H9 (cell line): ENCODE measurements around the gene MAST4. TPM values are rescaled to one million over a fixed set of nuclear protein-coding genes. Genes with fewer than 3 reads are reported as not detected.

Experiments
- DNase-seq: peaks from one replicate; pipeline ENCODE4 v3.0.0-alpha.2; 2017
- H2AFZ ChIP-seq: one replicate; pipeline ENCODE4 v1.6.1; 2013; ENCODE audit warnings: mild to moderate bottlenecking, low read length, control low read depth, moderate library complexity
- H2AK5ac ChIP-seq: 2 replicates; pipeline ENCODE4 v1.6.1; 2013; ENCODE audit warnings: low read length, control low read depth, mixed read lengths; ENCODE audit not compliant: insufficient read length
- H2BK120ac ChIP-seq: one replicate; pipeline ENCODE4 v1.6.1; 2013; ENCODE audit warnings: low read depth, mild to moderate bottlenecking, low read length, control low read depth, inconsistent platforms; ENCODE audit not compliant: poor library complexity, severe bottlenecking
- H2BK12ac ChIP-seq: 2 replicates; pipeline ENCODE4 v1.6.1; 2013; ENCODE audit warnings: low read length, control low read depth, mixed read lengths, low read depth; ENCODE audit not compliant: insufficient read length
- H2BK15ac ChIP-seq: 2 replicates; pipeline ENCODE4 v1.6.1; 2013; ENCODE audit warnings: low read depth, low read length, control low read depth
- H2BK20ac ChIP-seq: one replicate; pipeline ENCODE4 v1.6.1; 2013; ENCODE audit warnings: low read depth, mild to moderate bottlenecking, low read length, control low read depth, inconsistent platforms; ENCODE audit not compliant: poor library complexity, severe bottlenecking
- H2BK5ac ChIP-seq: 2 replicates; pipeline ENCODE4 v1.6.1; 2013; ENCODE audit warnings: low read length, control low read depth, mixed read lengths; ENCODE audit not compliant: insufficient read length
- H3K14ac ChIP-seq: 2 replicates; pipeline ENCODE4 v1.6.1; 2013; ENCODE audit warnings: low read length, control low read depth; ENCODE audit not compliant: insufficient read depth
- H3K18ac ChIP-seq: 2 replicates; pipeline ENCODE4 v1.6.1; 2013; ENCODE audit warnings: low read depth, mild to moderate bottlenecking, mixed read lengths, low read length, control low read depth; ENCODE audit not compliant: insufficient read length
- H3K23ac ChIP-seq: 2 replicates; pipeline ENCODE4 v1.6.1; 2013; ENCODE audit warnings: low read length, control low read depth, mixed read lengths, low read depth; ENCODE audit not compliant: insufficient read length
- H3K23me2 ChIP-seq: 2 replicates; pipeline ENCODE4 v1.6.1; 2013; ENCODE audit warnings: low read depth, mild to moderate bottlenecking, mixed read lengths, low read length, control low read depth; ENCODE audit not compliant: insufficient read length, poor library complexity, severe bottlenecking
- H3K27ac ChIP-seq: 2 replicates; pipeline ENCODE4 v1.5.1; 2013; ENCODE audit warnings: low read length, control low read depth, mixed read lengths, low read depth; ENCODE audit not compliant: insufficient read length
- H3K27me3 ChIP-seq: 2 replicates; pipeline ENCODE4 v1.6.1; 2013; ENCODE audit warnings: low read length, control low read depth, inconsistent platforms; ENCODE audit not compliant: insufficient read depth
- H3K4ac ChIP-seq: 2 replicates; pipeline ENCODE4 v1.6.1; 2013; ENCODE audit warnings: low read depth, mild to moderate bottlenecking, control low read depth, inconsistent platforms, low read length, moderate library complexity
- H3K4me1 ChIP-seq: 2 replicates; pipeline ENCODE4 v1.6.1; 2013; ENCODE audit warnings: low read length, control low read depth, inconsistent platforms; ENCODE audit not compliant: insufficient read depth
- H3K4me2 ChIP-seq: 2 replicates; pipeline ENCODE4 v1.6.1; 2013; ENCODE audit warnings: low read length, control low read depth, mixed read lengths; ENCODE audit not compliant: insufficient read length, insufficient read depth
- H3K56ac ChIP-seq: 2 replicates; pipeline ENCODE4 v1.6.1; 2013; ENCODE audit warnings: low read depth, mild to moderate bottlenecking, mixed read lengths, low read length, control low read depth; ENCODE audit not compliant: insufficient read length
- H3K79me1 ChIP-seq: 2 replicates; pipeline ENCODE4 v1.6.1; 2013; ENCODE audit warnings: low read depth, mild to moderate bottlenecking, moderate library complexity, low read length, control low read depth, inconsistent platforms; ENCODE audit not compliant: insufficient read depth, poor library complexity, severe bottlenecking
- H3K79me2 ChIP-seq: 2 replicates; pipeline ENCODE4 v1.6.1; 2013; ENCODE audit warnings: low read length, control low read depth, inconsistent platforms; ENCODE audit not compliant: insufficient read depth
- H3K9ac ChIP-seq: 2 replicates; pipeline ENCODE4 v1.6.1; 2013; ENCODE audit warnings: low read length, control low read depth, mixed read lengths; ENCODE audit not compliant: insufficient read length; ENCODE audit errors: extremely low read depth
- H3K9me3 ChIP-seq: one replicate; pipeline ENCODE4 v1.6.1; 2013; ENCODE audit warnings: low read depth, low read length, inconsistent platforms; ENCODE audit not compliant: control insufficient read depth
- H3T11ph ChIP-seq: one replicate; pipeline ENCODE4 v1.6.1; 2013; ENCODE audit warnings: mild to moderate bottlenecking, low read length, control low read depth, inconsistent platforms
- H4K20me1 ChIP-seq: one replicate; pipeline ENCODE4 v1.6.1; 2013; ENCODE audit not compliant: control insufficient read depth, insufficient read length, insufficient read depth
- H4K5ac ChIP-seq: 2 replicates; pipeline ENCODE4 v1.6.1; 2013; ENCODE audit warnings: low read depth, mild to moderate bottlenecking, mixed read lengths, low read length, control low read depth; ENCODE audit not compliant: insufficient read length
- H4K8ac ChIP-seq: replicated peaks from 2 replicates; pipeline ENCODE4 v1.6.1; 2013; ENCODE audit warnings: low read length, control low read depth, mixed read lengths, low read depth; ENCODE audit not compliant: insufficient read length
- H4K91ac ChIP-seq: 2 replicates; pipeline ENCODE4 v1.6.1; 2013; ENCODE audit warnings: low read depth, mild to moderate bottlenecking, moderate library complexity, mixed read lengths, low read length, control low read depth; ENCODE audit not compliant: insufficient read length
- H3K27ac Mint-ChIP-seq, 3 experiments: 2 replicates in 2 of 3; 3 replicates in 1 of 3; pipeline ENCODE4 v1.8.0; 2020 to 2021; ENCODE audit warnings: mixed read lengths in 3 of 3, mild to moderate bottlenecking in 1 of 3, moderate library complexity in 1 of 3
- H3K27me3 Mint-ChIP-seq: 2 replicates; pipeline ENCODE4 v1.8.0; 2021; ENCODE audit warnings: low read depth, mild to moderate bottlenecking, moderate library complexity, mixed read lengths
- H3K36me3 Mint-ChIP-seq, 3 experiments: 2 replicates in 2 of 3; 3 replicates in 1 of 3; pipeline ENCODE4 v1.8.0; 2020 to 2021; ENCODE audit warnings: low read depth in 3 of 3, mixed read lengths in 3 of 3; ENCODE audit not compliant: insufficient read depth in 1 of 3
- H3K4me1 Mint-ChIP-seq, 2 experiments: 2 replicates each; pipeline ENCODE4 v1.8.0; 2020; ENCODE audit warnings: mixed read lengths in 2 of 2
- H3K4me3 Mint-ChIP-seq, 2 experiments: 2 replicates in 1 of 2; 3 replicates in 1 of 2; pipeline ENCODE4 v1.8.0; 2020 to 2021; ENCODE audit warnings: mild to moderate bottlenecking in 2 of 2, mixed read lengths in 2 of 2, moderate library complexity in 1 of 2
- H3K9me3 Mint-ChIP-seq, 2 experiments: 2 replicates in 1 of 2; 3 replicates in 1 of 2; pipeline ENCODE4 v1.8.0; 2020; ENCODE audit warnings: mild to moderate bottlenecking in 2 of 2, mixed read lengths in 2 of 2, moderate library complexity in 1 of 2
- CTCF ChIP-seq: fragments of 200-600 bp; sonication (generic); conservative IDR thresholded peaks from 3 replicates; pipeline ENCODE4 v1.8.0; 2021; ENCODE audit warnings: antibody characterized with exemption, mild to moderate bottlenecking
- WGBS: extraction: QIAGEN DNeasy Blood & Tissue Kit; methylation state at CpG from one replicate; pipeline ENCODE4 v1.1.7; 2013; ENCODE audit warnings: missing lambda C conversion rate, low lambda C conversion rate, mixed read lengths; ENCODE audit not compliant: insufficient read length; ENCODE audit errors: extremely low coverage; 5-methylcytosine and 5-hydroxymethylcytosine counted together
- total RNA-seq: library from RNA; stranded (reverse); gene quantifications from 2 replicates; pipeline ENCODE4 v1.2.1, GENCODE V29; 2021

MAST4 gene
- total RNA-seq, 1 experiment from 2014 or later: 3.7 TPM

- no peak overlapping the region for H2BK12ac ChIP-seq
- no peak overlapping the region for H2BK20ac ChIP-seq
- H3K4me1 ChIP-seq: no peaks in the 10 kb centered on the region
- H3K27me3 ChIP-seq: no peaks in the 10 kb centered on the region
- Mint-ChIP-seq H3K9me3 (peaks cover 0 to 5% of the 10 kb centered on the region in 2 experiments; a peak in 3 of 5 replicates), H3K4me1 (no peaks in the 10 kb centered on the region), H3K27me3 (peaks cover 2% of the 10 kb centered on the region), H3K36me3 (peaks cover 0 to 7% (median 0%) of the 10 kb centered on the region in 3 experiments; a peak in 2 of 7 replicates), H3K27ac (no peak overlapping the region), H3K4me3 (no peak overlapping the region)
- H3K79me2 ChIP-seq: no peaks in the 10 kb centered on the region
- no peaks in the 10 kb centered on the region for H4K20me1 ChIP-seq
- no peak overlapping the region for H2AFZ ChIP-seq
- DNase-seq: no peak
- H3K9me3 ChIP-seq: no peaks in the 10 kb centered on the region
- H2AK5ac ChIP-seq: no peak overlapping the region
- no peak overlapping the region for H3K9ac ChIP-seq
- no CpG with 5 or more reads among the region's 3 CpGs for WGBS
- no peak overlapping the region for H4K8ac ChIP-seq
- H3K56ac ChIP-seq: no peak overlapping the region
- no peak overlapping the region for H4K5ac ChIP-seq
- TF ChIP-seq CTCF: no peak
- no peaks in the 10 kb centered on the region for H3K79me1 ChIP-seq
- no peak overlapping the region for H3K23ac ChIP-seq
- no peak overlapping the region for H3T11ph ChIP-seq
- no peak overlapping the region for H3K27ac ChIP-seq
- H2BK5ac ChIP-seq: no peak overlapping the region
- no peak overlapping the region for H2BK15ac ChIP-seq
- H2BK120ac ChIP-seq: no peak overlapping the region
- H3K4ac ChIP-seq: no peak overlapping the region
- H4K91ac ChIP-seq: no peak overlapping the region
- no peak overlapping the region for H3K14ac ChIP-seq
- no peak overlapping the region for H3K18ac ChIP-seq
- no peak overlapping the region for H3K4me2 ChIP-seq
- H3K23me2 ChIP-seq: peaks cover 2% of the 10 kb centered on the region
Observed at GRCh38 chr5:67205981-67206380, 609.8 kb downstream of the MAST4 start.
